Skeletal muscle cell (primary cell): Measurements from ENCODE around the gene HPD.
"Not testable (repeated sequence)": the region's sequence is repeated elsewhere in the genome, so short reads cannot be mapped to it uniquely, and the experiment has no call there.

Experiments
- DNase-seq: peaks from one replicate; pipeline ENCODE4 v3.0.0-alpha.2; 2010; ENCODE audit warnings: low read depth
- H3K4me3 ChIP-seq: 2 replicates; pipeline ENCODE4 v1.5.1; 2011; ENCODE audit warnings: low read depth, mild to moderate bottlenecking, control low read depth, low read length, moderate library complexity

Gene HPD

GRCh38 chr12:121858662-121859572, at the start of gene HPD:
Gene HPD, minus strand, starts transcription at chr12:121858859. Its CDS starts 36 bp downstream, at chr12:121858823.
- no peak within 1 kb of the TSS for H3K4me3 ChIP-seq
- DNase-seq: peak; percentile 48

GRCh38 chr12:121905746-121906145, 47.1 kb upstream of the HPD start:
- no peak overlapping the region for H3K4me3 ChIP-seq
- DNase-seq: no peak

- no peak overlapping the region for H3K4me3 ChIP-seq
- no peak for DNase-seq
Measured at GRCh38 chr12:121903202-121903601, 44.5 kb upstream of the HPD start.

- no peak for DNase-seq
- H3K4me3 ChIP-seq: no peak overlapping the region
Measured at GRCh38 chr12:121899590-121899989, 40.9 kb upstream of the HPD start.

- no peak for DNase-seq
- H3K4me3 ChIP-seq: no peak overlapping the region
Measured at GRCh38 chr12:121898287-121898686, 39.6 kb upstream of the HPD start.

GRCh38 chr12:121894633-121895032, 36.0 kb upstream of the HPD start:
- DNase-seq: peak; percentile 6

GRCh38 chr12:121893961-121894460, 35.4 kb upstream of the HPD start:
- peak; percentile 41 for DNase-seq

More at GRCh38 chr12:121894633-121895032, 36.0 kb upstream of the HPD start:
- H3K4me3 ChIP-seq: no peak overlapping the region

GRCh38 chr12:121892673-121893561, 34.3 kb upstream of the HPD start:
- no peak overlapping the region for H3K4me3 ChIP-seq
- no peak for DNase-seq

More at GRCh38 chr12:121893961-121894460, 35.4 kb upstream of the HPD start:
- no peak overlapping the region for H3K4me3 ChIP-seq

- H3K4me3 ChIP-seq: peak overlapping the region; percentile 76
- DNase-seq: not testable (repeated sequence)
Measured at GRCh38 chr12:121889661-121890060, 31.0 kb upstream of the HPD start.

- peak overlapping the region; percentile 76 for H3K4me3 ChIP-seq
- DNase-seq: no peak
Measured at GRCh38 chr12:121889274-121889624, 30.6 kb upstream of the HPD start.

GRCh38 chr12:121888478-121889273, 30.0 kb upstream of the HPD start, which contains the start of gene PSMD9:
Gene PSMD9, plus strand, starts transcription at chr12:121888790. Its CDS starts 67 bp downstream, at chr12:121888857.
- peak within 1 kb of the TSS; percentile 76 for H3K4me3 ChIP-seq
- DNase-seq: peak; percentile 95

GRCh38 chr12:121888083-121888477, 29.4 kb upstream of the HPD start:
- H3K4me3 ChIP-seq: peak overlapping the region; percentile 76
- no peak for DNase-seq

GRCh38 chr12:121885129-121885528, 26.5 kb upstream of the HPD start:
- not testable (repeated sequence) for H3K4me3 ChIP-seq, DNase-seq

GRCh38 chr12:121883315-121883660, 24.6 kb upstream of the HPD start:
- no peak for DNase-seq

GRCh38 chr12:121876080-121876447, 17.4 kb upstream of the HPD start:
- H3K4me3 ChIP-seq, DNase-seq: not testable (repeated sequence)

More at GRCh38 chr12:121883315-121883660, 24.6 kb upstream of the HPD start:
- H3K4me3 ChIP-seq: no peak overlapping the region

- no peak overlapping the region for H3K4me3 ChIP-seq
- DNase-seq: no peak
Measured at GRCh38 chr12:121875582-121875981, 16.9 kb upstream of the HPD start.

- DNase-seq: no peak
- H3K4me3 ChIP-seq: no peak overlapping the region
Measured at GRCh38 chr12:121874071-121874470, 15.4 kb upstream of the HPD start.

- H3K4me3 ChIP-seq: no peak overlapping the region
- no peak for DNase-seq
Measured at GRCh38 chr12:121873216-121873569, 14.5 kb upstream of the HPD start.

- DNase-seq: peak; percentile 88
- H3K4me3 ChIP-seq: peak overlapping the region; percentile 9
Measured at GRCh38 chr12:121872546-121873215, 14.0 kb upstream of the HPD start.
